Astrocyte (in vitro differentiated cells and primary cell): Measurements from ENCODE around the gene BRMS1L. TPM values are rescaled to one million over a fixed set of nuclear protein-coding genes. Genes with fewer than 3 reads are reported as not detected.

ENCODE experiments used
- DNase-seq: peaks from one replicate; pipeline ENCODE4 v3.0.0-alpha.2; 2010; ENCODE audit warnings: low read depth
- FAIRE-seq: peaks from 2 replicates; lab custom pipeline; 2011; peaks lifted over from hg19 to GRCh38; lab: Jason Lieb, UNC
- H2AFZ ChIP-seq: 2 replicates; pipeline ENCODE4 v1.6.0; 2012; ENCODE audit warnings: low read depth, low read length, inconsistent platforms
- H3K27ac ChIP-seq: 2 replicates; pipeline ENCODE4 v1.5.1; 2011; ENCODE audit warnings: low read depth, low read length, inconsistent platforms
- H3K27me3 ChIP-seq: 2 replicates; pipeline ENCODE4 v1.6.0; 2011; ENCODE audit warnings: low read length, inconsistent platforms; ENCODE audit not compliant: insufficient read depth
- H3K36me3 ChIP-seq: 2 replicates; pipeline ENCODE4 v1.5.1; 2011; ENCODE audit warnings: low read length, inconsistent platforms; ENCODE audit not compliant: insufficient read depth
- H3K4me1 ChIP-seq: 2 replicates; pipeline ENCODE4 v1.5.1; 2011; ENCODE audit warnings: low read length, inconsistent platforms; ENCODE audit not compliant: insufficient read depth
- H3K4me2 ChIP-seq: 2 replicates; pipeline ENCODE4 v1.6.0; 2012; ENCODE audit warnings: low read length, inconsistent platforms
- H3K4me3 ChIP-seq: 2 replicates; pipeline ENCODE4 v1.5.1; 2011; ENCODE audit warnings: low read depth, mild to moderate bottlenecking, low read length, inconsistent platforms; ENCODE audit not compliant: insufficient read depth
- H3K79me2 ChIP-seq: 2 replicates; pipeline ENCODE4 v1.6.0; 2012; ENCODE audit warnings: mild to moderate bottlenecking, low read length, inconsistent platforms; ENCODE audit not compliant: insufficient read depth
- H3K9ac ChIP-seq: 2 replicates; pipeline ENCODE4 v1.6.0; 2012; ENCODE audit warnings: mild to moderate bottlenecking, low read length, inconsistent platforms
- H3K9me3 ChIP-seq: 2 replicates; pipeline ENCODE4 v1.5.1; 2012; ENCODE audit warnings: low read depth, mild to moderate bottlenecking, low read length, inconsistent platforms; ENCODE audit not compliant: insufficient read depth
- H4K20me1 ChIP-seq: 2 replicates; pipeline ENCODE4 v1.6.0; 2012; ENCODE audit warnings: low read length, inconsistent platforms; ENCODE audit not compliant: insufficient read depth
- H3K27ac Mint-ChIP-seq: one replicate; pipeline ENCODE4 v1.8.0; 2021; ENCODE audit warnings: mild to moderate bottlenecking, mixed read lengths; ENCODE audit not compliant: unreplicated experiment
- H3K27me3 Mint-ChIP-seq: one replicate; pipeline ENCODE4 v1.8.0; 2021; ENCODE audit warnings: low read depth, mixed read lengths; ENCODE audit not compliant: unreplicated experiment
- H3K36me3 Mint-ChIP-seq: one replicate; pipeline ENCODE4 v1.8.0; 2021; ENCODE audit warnings: low read depth, mixed read lengths; ENCODE audit not compliant: unreplicated experiment
- H3K4me1 Mint-ChIP-seq: one replicate; pipeline ENCODE4 v1.8.0; 2021; ENCODE audit warnings: low read depth, mixed read lengths; ENCODE audit not compliant: unreplicated experiment
- H3K4me3 Mint-ChIP-seq: one replicate; pipeline ENCODE4 v1.8.0; 2021; ENCODE audit warnings: mild to moderate bottlenecking, moderate library complexity, mixed read lengths; ENCODE audit not compliant: unreplicated experiment
- H3K9me3 Mint-ChIP-seq: one replicate; pipeline ENCODE4 v1.8.0; 2021; ENCODE audit warnings: mild to moderate bottlenecking, mixed read lengths; ENCODE audit not compliant: unreplicated experiment
- CTCF ChIP-seq: IDR thresholded peaks from 2 replicates; pipeline ENCODE4 v1.5.1; 2011; ENCODE audit warnings: low read depth, mild to moderate bottlenecking, inconsistent platforms, low read length, moderate library complexity; ENCODE audit not compliant: insufficient read depth
- EZH2 ChIP-seq: IDR thresholded peaks from 2 replicates; pipeline ENCODE4 v1.6.1; 2012; ENCODE audit warnings: mild to moderate bottlenecking, low read length, inconsistent platforms; ENCODE audit not compliant: insufficient read depth
- total RNA-seq: library from RNA; stranded (reverse); gene quantifications from 2 replicates; pipeline ENCODE4 v1.2.1, GENCODE V29; 2021

The BRMS1L gene
- total RNA-seq, 1 donor from 2014 or later = 12.0 TPM

GRCh38 chr14:35866595-35867279 lies 40.6 kb downstream of the BRMS1L start:
- H3K27me3 Mint-ChIP-seq = no peaks in the 10 kb centered on the region
- Histone ChIP-seq H3K4me1 (no peaks in the 10 kb centered on the region), H3K9ac (no peak overlapping the region), H3K36me3 (peaks cover 8% of the 10 kb centered on the region), H3K4me2 (no peak overlapping the region), H3K79me2 (no peaks in the 10 kb centered on the region), H2AFZ (no peak overlapping the region), H3K9me3 (no peaks in the 10 kb centered on the region), H3K27ac (no peak overlapping the region), H3K4me3 (no peak overlapping the region), H4K20me1 (no peaks in the 10 kb centered on the region), H3K27me3 (no peaks in the 10 kb centered on the region)
- no peak for FAIRE-seq
- TF ChIP-seq CTCF = no peak
- TF ChIP-seq EZH2 = no peak
- no peak overlapping the region for H3K4me3 Mint-ChIP-seq
- DNase-seq = no peak
- no peak overlapping the region for H3K27ac Mint-ChIP-seq
- no peaks in the 10 kb centered on the region for H3K36me3 Mint-ChIP-seq
- no peaks in the 10 kb centered on the region for H3K4me1 Mint-ChIP-seq
- no peaks in the 10 kb centered on the region for H3K9me3 Mint-ChIP-seq

- Histone ChIP-seq H3K27ac (no peak overlapping the region), H3K36me3 (peaks cover 8% of the 10 kb centered on the region), H3K9me3 (no peaks in the 10 kb centered on the region), H3K9ac (no peak overlapping the region), H4K20me1 (no peaks in the 10 kb centered on the region), H2AFZ (no peak overlapping the region), H3K27me3 (no peaks in the 10 kb centered on the region), H3K4me3 (no peak overlapping the region), H3K4me2 (no peak overlapping the region), H3K79me2 (no peaks in the 10 kb centered on the region), H3K4me1 (no peaks in the 10 kb centered on the region)
- Mint-ChIP-seq H3K27me3 (no peaks in the 10 kb centered on the region), H3K36me3 (no peaks in the 10 kb centered on the region), H3K9me3 (no peaks in the 10 kb centered on the region), H3K4me1 (no peaks in the 10 kb centered on the region), H3K4me3 (no peak overlapping the region), H3K27ac (no peak overlapping the region)
- FAIRE-seq = no peak
- no peak for DNase-seq
- TF ChIP-seq EZH2 (no peak), CTCF (no peak)
Observed at GRCh38 chr14:35867280-35867629, 41.1 kb downstream of the BRMS1L start.

- Mint-ChIP-seq H3K27ac (no peak overlapping the region), H3K27me3 (no peaks in the 10 kb centered on the region), H3K9me3 (no peaks in the 10 kb centered on the region), H3K4me3 (no peak overlapping the region), H3K36me3 (no peaks in the 10 kb centered on the region), H3K4me1 (peaks cover 21% of the 10 kb centered on the region)
- Histone ChIP-seq H3K4me2 (no peak overlapping the region), H3K36me3 (no peaks in the 10 kb centered on the region), H3K79me2 (no peaks in the 10 kb centered on the region), H3K27ac (no peak overlapping the region), H3K9me3 (no peaks in the 10 kb centered on the region), H3K27me3 (no peaks in the 10 kb centered on the region), H2AFZ (no peak overlapping the region), H3K4me3 (no peak overlapping the region), H4K20me1 (no peaks in the 10 kb centered on the region), H3K9ac (no peak overlapping the region), H3K4me1 (peaks cover 16% of the 10 kb centered on the region)
- no peak for FAIRE-seq
- no peak for DNase-seq
- TF ChIP-seq CTCF = no peak
- TF ChIP-seq EZH2 = no peak
Observed at GRCh38 chr14:35875296-35875695, 49.2 kb downstream of the BRMS1L start.
